NT2/D1 (cell line): ENCODE results near the gene IGSF22.

Experiments used
- SUZ12 ChIP-seq: IDR thresholded peaks from 2 replicates; pipeline ENCODE4 v1.6.1; 2011; ENCODE audit not compliant: insufficient read length, insufficient read depth; ENCODE audit errors: extremely low read depth
- YY1 ChIP-seq: IDR thresholded peaks from 2 replicates; pipeline ENCODE4 v1.6.1; 2011; ENCODE audit not compliant: insufficient read length, insufficient read depth
- ZNF274 ChIP-seq: IDR thresholded peaks from 2 replicates; pipeline ENCODE4 v1.6.1; 2011; ENCODE audit warnings: mild to moderate bottlenecking, low read depth, low read length

DNA sequence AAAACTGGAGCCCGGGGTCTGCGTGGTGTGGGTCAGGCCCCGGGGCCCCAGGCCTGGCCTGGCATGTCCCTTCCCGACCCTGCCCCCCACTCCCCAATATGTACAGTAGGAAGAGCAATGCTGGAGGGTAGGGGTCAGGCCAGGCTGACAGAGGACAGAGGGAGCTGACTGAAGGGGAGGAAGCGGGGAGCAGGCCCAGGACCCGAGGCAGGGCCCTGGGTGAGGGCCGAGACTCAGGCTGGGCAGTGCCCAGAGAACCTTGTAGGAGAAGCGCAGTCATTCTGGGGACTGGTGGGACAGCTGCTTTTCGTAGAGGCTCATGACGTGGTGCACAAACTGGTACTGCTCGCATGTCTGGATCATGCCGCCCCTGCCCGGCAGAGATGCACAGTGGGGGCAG lies 2.7 kb upstream of the IGSF22 start:
- TF ChIP-seq ZNF274: no peak
- TF ChIP-seq YY1: no peak
- no peak for TF ChIP-seq SUZ12
